Endothelial cell of coronary artery (primary cell): Measurements from ENCODE around the gene TMEM117. TPM values are rescaled to one million over a fixed set of nuclear protein-coding genes. Genes with fewer than 3 reads are reported as not detected.

Source experiments
- total RNA-seq: library from RNA; depleted of rRNA; stranded (reverse); fragments of >200 nt; gene quantifications from 2 replicates; pipeline ENCODE4 v1.2.3, GENCODE V29; 2014

TMEM117 gene
- 1.2 and 2.0 TPM in 2 replicates for total RNA-seq

DNA sequence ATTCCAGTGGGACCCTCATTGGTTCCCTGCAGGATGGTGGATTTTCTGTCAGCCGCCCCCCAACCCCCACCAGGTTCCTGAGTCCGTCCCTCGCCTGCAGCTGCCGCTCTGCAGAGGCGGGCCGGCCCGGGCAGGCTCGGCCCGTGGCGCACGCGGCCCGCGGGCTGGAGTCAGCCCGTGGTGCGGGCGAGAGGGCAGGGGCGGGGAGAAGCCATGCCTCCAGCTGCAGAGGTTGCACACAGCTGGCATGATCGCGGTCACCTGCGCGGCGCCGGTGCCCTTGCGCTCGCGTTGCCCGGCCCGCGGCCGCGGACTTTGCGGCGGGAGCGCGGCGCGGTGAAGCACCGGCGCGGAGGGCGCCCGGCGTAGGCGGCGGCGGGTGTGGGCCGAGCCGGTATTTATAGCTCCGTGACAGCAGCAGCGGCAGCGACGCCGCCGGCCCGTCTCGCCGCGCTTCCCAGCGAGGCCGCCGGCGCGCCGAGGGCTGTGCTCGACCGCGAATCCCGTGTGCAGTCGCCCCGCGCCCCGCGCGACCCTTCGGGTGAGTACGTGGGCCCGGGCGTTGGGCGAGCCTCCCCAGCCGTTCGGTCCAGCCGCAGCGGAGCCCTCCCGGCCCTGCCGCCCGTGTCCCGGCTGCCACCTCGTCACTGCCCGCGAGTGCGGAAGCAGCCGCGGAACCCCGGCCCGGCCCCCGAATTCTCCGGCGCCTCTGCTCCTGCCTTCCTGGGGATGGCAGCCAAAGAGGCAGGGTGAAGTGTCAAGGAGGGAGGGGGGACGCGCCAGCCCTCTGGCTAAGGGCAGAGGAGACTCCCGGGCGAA, at the start of gene TMEM117:
Gene TMEM117, plus strand, starts transcription at position 426 of the 819 bp plus-strand sequence.

GRCh38 chr12:43805860-43806736, 29.8 kb upstream of the TMEM117 start, which contains the start of gene TWF1:
Gene TWF1 (minus strand): TSS chr12:43806317. CDS start chr12:43806245, 72 bp downstream.

Other genes starting within 250 kb of the TMEM117 start
- 13.3 and 16.6 TPM in 2 replicates for gene PUS7L, start 77.3 kb upstream of the TMEM117 start, total RNA-seq
- 13.5 and 16.3 TPM in 2 replicates for gene IRAK4, start 77.1 kb upstream of the TMEM117 start, total RNA-seq
- 110 and 128 TPM in 2 replicates for gene TWF1, start 29.8 kb upstream of the TMEM117 start, total RNA-seq